CD14-positive monocyte (primary cell): ENCODE measurements around the gene TTC39A. TPM values are rescaled to one million over a fixed set of nuclear protein-coding genes. Genes with fewer than 3 reads are reported as not detected.

ENCODE experiments used
- DNase-seq, 3 donors: peaks; one replicate each; pipeline ENCODE4 v3.0.0-alpha.2; 2011 to 2022
- H2AFZ ChIP-seq: 2 replicates; pipeline ENCODE4 v1.6.0; 2012; ENCODE audit warnings: mild to moderate bottlenecking, low read depth, low read length, inconsistent platforms; ENCODE audit not compliant: insufficient read depth, poor library complexity, severe bottlenecking
- H3K27ac ChIP-seq, 2 donors: 1 replicate in 1 of 2; 2 replicates in 1 of 2; pipeline ENCODE4 v1.5.1; 2012 to 2013; ENCODE audit warnings: low read length in 2 of 2, control low read depth in 1 of 2, inconsistent platforms in 1 of 2, low read depth in 1 of 2, mild to moderate bottlenecking in 1 of 2
- H3K27me3 ChIP-seq, 2 donors: one replicate each; pipeline versions ENCODE4 v1.6.0 to v1.6.1; 2011 to 2013; ENCODE audit warnings: low read length in 2 of 2; ENCODE audit not compliant: control insufficient read depth in 2 of 2, insufficient read depth in 2 of 2
- H3K36me3 ChIP-seq, 2 donors: replicated peaks in 1 of 2; 1 replicate in 1 of 2; 2 replicates in 1 of 2; pipeline versions ENCODE4 v1.5.1 to v1.6.1; 2012 to 2013; ENCODE audit warnings: low read length in 2 of 2, control low read depth in 1 of 2, inconsistent platforms in 1 of 2, mild to moderate bottlenecking in 1 of 2; ENCODE audit not compliant: insufficient read depth in 2 of 2, control insufficient read depth in 1 of 2
- H3K4me1 ChIP-seq, 2 donors: 1 replicate in 1 of 2; 2 replicates in 1 of 2; pipeline versions ENCODE4 v1.5.1 to v1.6.1; 2012 to 2013; ENCODE audit warnings: low read length in 2 of 2, control low read depth in 1 of 2, inconsistent platforms in 1 of 2, mild to moderate bottlenecking in 1 of 2, moderate library complexity in 1 of 2; ENCODE audit not compliant: insufficient read depth in 2 of 2, control insufficient read depth in 1 of 2
- H3K4me2 ChIP-seq: replicated peaks from 2 replicates; pipeline ENCODE3; 2012; ENCODE audit warnings: low read length, moderate library complexity, mild to moderate bottlenecking; ENCODE audit not compliant: poor library complexity, severe bottlenecking; ENCODE audit errors: extremely low read depth
- H3K4me3 ChIP-seq, 3 experiments: fragments of 200-600 bp in 1 of 3; sonication (generic) in 1 of 3; replicated peaks in 1 of 3; 1 replicate in 2 of 3; 2 replicates in 1 of 3; pipeline ENCODE4 v1.5.1; 2011 to 2013; ENCODE audit warnings: low read length in 3 of 3, mild to moderate bottlenecking in 3 of 3, control low read depth in 2 of 3, low read depth in 2 of 3, inconsistent platforms in 1 of 3, moderate library complexity in 1 of 3
- H3K79me2 ChIP-seq: 2 replicates; pipeline ENCODE4 v1.6.0; 2012; ENCODE audit warnings: mild to moderate bottlenecking, control low read depth, inconsistent platforms, low read length, moderate library complexity; ENCODE audit not compliant: insufficient read depth
- H3K9ac ChIP-seq: 2 replicates; pipeline ENCODE4 v1.6.0; 2017; ENCODE audit warnings: low read length, mild to moderate bottlenecking; ENCODE audit not compliant: insufficient read depth, poor library complexity, severe bottlenecking
- H3K9me3 ChIP-seq, 2 donors: replicated peaks in 1 of 2; 1 replicate in 1 of 2; 2 replicates in 1 of 2; pipeline versions ENCODE4 v1.5.1 to v1.6.1; 2012 to 2013; ENCODE audit warnings: low read length in 2 of 2, control low read depth in 1 of 2; ENCODE audit not compliant: control insufficient read depth in 1 of 2, insufficient read depth in 1 of 2
- H4K20me1 ChIP-seq: 2 replicates; pipeline ENCODE4 v1.6.0; 2012; ENCODE audit warnings: mild to moderate bottlenecking, low read length, control low read depth, moderate library complexity; ENCODE audit not compliant: insufficient read depth
- H3K27ac Mint-ChIP-seq, 7 donors: one replicate each; pipeline ENCODE4 v1.8.0; 2020; ENCODE audit warnings: mild to moderate bottlenecking in 7 of 7, mixed read lengths in 7 of 7, moderate library complexity in 6 of 7, inconsistent platforms in 2 of 7
- H3K27me3 Mint-ChIP-seq, 3 donors: one replicate each; pipeline ENCODE4 v1.8.0; 2021 to 2022; ENCODE audit warnings: low read depth in 3 of 3, mild to moderate bottlenecking in 3 of 3, mixed read lengths in 3 of 3, moderate library complexity in 3 of 3, inconsistent platforms in 1 of 3
- H3K36me3 Mint-ChIP-seq, 2 donors: one replicate each; pipeline ENCODE4 v1.8.0; 2020; ENCODE audit warnings: mixed read lengths in 2 of 2, inconsistent platforms in 1 of 2, mild to moderate bottlenecking in 1 of 2
- H3K4me1 Mint-ChIP-seq: one replicate; pipeline ENCODE4 v1.8.0; 2020; ENCODE audit warnings: mild to moderate bottlenecking, mixed read lengths
- H3K4me3 Mint-ChIP-seq, 2 donors: one replicate each; pipeline ENCODE4 v1.8.0; 2020; ENCODE audit warnings: mild to moderate bottlenecking in 2 of 2, mixed read lengths in 2 of 2, moderate library complexity in 1 of 2
- H3K9me3 Mint-ChIP-seq, 7 donors: one replicate each; pipeline ENCODE4 v1.8.0; 2020 to 2022; ENCODE audit warnings: mixed read lengths in 7 of 7, mild to moderate bottlenecking in 6 of 7, moderate library complexity in 6 of 7, inconsistent platforms in 2 of 7
- WGBS: methylation state at CpG from one replicate; pipeline ENCODE4 v1.1.5; 2013; ENCODE audit warnings: missing lambda C conversion rate; ENCODE audit not compliant: insufficient coverage; 5-methylcytosine and 5-hydroxymethylcytosine counted together
- intact Hi-C, 2 donors: fragments of 100-400 bp; cut with micrococcal nuclease; formaldehyde crosslinking; loops; one replicate each; pipeline versions ENCODE4 v1.15.0 to v1.15.1; 2023
- polyA plus RNA-seq, 3 donors: library from polyadenylated mRNA; depleted of rRNA in 1 of 3; unstranded in 2 of 3; stranded (reverse) in 1 of 3; fragments of 300-500 nt in 2 of 3; fragments of >200 nt in 1 of 3; fragmentation: Illumina TruSeq in 2 of 3; gene quantifications; 1 replicate in 2 of 3; 2 replicates in 1 of 3; pipeline ENCODE4 v1.2.3, GENCODE V29; 2012 to 2021
- TF ChIP-seq, protein P1 (sequence below): fragments of 200-600 bp; IDR thresholded peaks from one replicate; pipeline ENCODE4 v1.8.0; 2022; ENCODE audit warnings: antibody characterized with exemption, mild to moderate bottlenecking

The TTC39A gene
- polyA plus RNA-seq, 3 donors, result 0.16 TPM; not detected in 2

DNA sequence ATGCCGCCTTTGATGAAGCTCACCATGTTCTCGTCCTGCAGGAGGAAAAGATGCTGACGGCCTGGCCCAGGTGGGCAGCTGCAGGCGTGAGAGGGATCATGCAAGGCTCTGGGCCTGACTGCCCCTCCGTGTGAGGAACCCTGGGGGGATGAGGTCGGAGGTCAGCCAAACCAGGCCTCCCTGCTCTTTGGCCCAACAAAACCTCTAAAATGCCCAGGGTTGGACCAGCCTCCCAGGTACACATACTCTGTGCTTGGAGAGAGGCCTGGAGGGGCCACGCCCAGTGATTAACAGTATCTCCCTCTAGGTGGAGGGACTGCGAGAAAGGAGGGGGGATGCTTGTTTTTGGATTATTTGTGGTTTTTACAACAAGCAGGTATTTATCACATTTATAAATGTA is 21.1 kb downstream of the TTC39A start:
- Histone ChIP-seq H3K9ac (no peak overlapping the region), H3K27me3 (no peaks in the 10 kb centered on the region), H3K36me3 (no peaks in the 10 kb centered on the region), H3K4me3 (no peak overlapping the region), H3K9me3 (no peaks in the 10 kb centered on the region), H2AFZ (no peak overlapping the region), H3K27ac (no peak overlapping the region), H3K4me2 (no peak overlapping the region), H3K4me1 (peaks cover 6 to 12% of the 10 kb centered on the region in 2 donors), H4K20me1 (no peaks in the 10 kb centered on the region), H3K79me2 (no peaks in the 10 kb centered on the region)
- intact Hi-C loops, result no loop called here
- TF ChIP-seq, protein P1, sequence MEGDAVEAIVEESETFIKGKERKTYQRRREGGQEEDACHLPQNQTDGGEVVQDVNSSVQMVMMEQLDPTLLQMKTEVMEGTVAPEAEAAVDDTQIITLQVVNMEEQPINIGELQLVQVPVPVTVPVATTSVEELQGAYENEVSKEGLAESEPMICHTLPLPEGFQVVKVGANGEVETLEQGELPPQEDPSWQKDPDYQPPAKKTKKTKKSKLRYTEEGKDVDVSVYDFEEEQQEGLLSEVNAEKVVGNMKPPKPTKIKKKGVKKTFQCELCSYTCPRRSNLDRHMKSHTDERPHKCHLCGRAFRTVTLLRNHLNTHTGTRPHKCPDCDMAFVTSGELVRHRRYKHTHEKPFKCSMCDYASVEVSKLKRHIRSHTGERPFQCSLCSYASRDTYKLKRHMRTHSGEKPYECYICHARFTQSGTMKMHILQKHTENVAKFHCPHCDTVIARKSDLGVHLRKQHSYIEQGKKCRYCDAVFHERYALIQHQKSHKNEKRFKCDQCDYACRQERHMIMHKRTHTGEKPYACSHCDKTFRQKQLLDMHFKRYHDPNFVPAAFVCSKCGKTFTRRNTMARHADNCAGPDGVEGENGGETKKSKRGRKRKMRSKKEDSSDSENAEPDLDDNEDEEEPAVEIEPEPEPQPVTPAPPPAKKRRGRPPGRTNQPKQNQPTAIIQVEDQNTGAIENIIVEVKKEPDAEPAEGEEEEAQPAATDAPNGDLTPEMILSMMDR, result no peak
- Mint-ChIP-seq H3K4me3 (no peak overlapping the region), H3K27ac (peak overlapping the region in 1 of 7 donors; percentile 31), H3K9me3 (peaks cover 0 to 2% (median 0%) of the 10 kb centered on the region in 7 donors), H3K36me3 (no peaks in the 10 kb centered on the region), H3K4me1 (peaks cover 19% of the 10 kb centered on the region), H3K27me3 (peaks cover 1 to 5% (median 3%) of the 10 kb centered on the region in 3 donors)
- DNase-seq, result no peak
- 93% methylated on average over 5 of the region's 8 CpGs for WGBS

DNA sequence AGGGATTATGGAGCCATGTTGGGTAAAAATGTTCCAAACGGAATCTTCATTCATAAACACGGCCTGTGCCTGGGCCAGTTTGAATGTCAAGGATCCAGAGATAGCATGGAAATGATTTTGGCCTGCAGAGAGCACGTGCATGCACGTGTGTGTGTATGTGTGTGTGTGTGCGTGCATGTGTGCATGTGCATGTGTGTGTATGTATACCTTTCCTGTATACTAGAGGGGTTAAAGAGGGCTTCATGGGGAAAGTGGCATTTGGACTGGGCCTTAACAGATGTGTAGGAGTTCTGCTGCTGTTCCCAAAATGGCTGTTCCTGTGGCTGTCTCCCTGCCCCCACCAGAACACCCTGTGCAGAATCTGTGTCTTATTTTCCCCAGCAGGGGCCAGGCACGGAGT is 21.7 kb downstream of the TTC39A start:
- Mint-ChIP-seq H3K9me3 (peaks cover 0 to 2% (median 0%) of the 10 kb centered on the region in 7 donors), H3K36me3 (no peaks in the 10 kb centered on the region), H3K27ac (no peak overlapping the region), H3K27me3 (peaks cover 1 to 5% (median 3%) of the 10 kb centered on the region in 3 donors), H3K4me1 (peaks cover 20% of the 10 kb centered on the region), H3K4me3 (no peak overlapping the region)
- Histone ChIP-seq H3K4me3 (no peak overlapping the region), H3K9ac (no peak overlapping the region), H3K27me3 (no peaks in the 10 kb centered on the region), H3K4me1 (peaks cover 3 to 6% of the 10 kb centered on the region in 2 donors), H3K4me2 (no peak overlapping the region), H3K36me3 (no peaks in the 10 kb centered on the region), H2AFZ (no peak overlapping the region), H4K20me1 (no peaks in the 10 kb centered on the region), H3K27ac (no peak overlapping the region), H3K9me3 (no peaks in the 10 kb centered on the region), H3K79me2 (no peaks in the 10 kb centered on the region)
- intact Hi-C loops, result no loop called here
- DNase-seq, result no peak
- TF ChIP-seq, protein P1, result no peak
- 98% methylated on average over 4 of the region's 6 CpGs for WGBS
